ENCODE results near the gene PCA3. TPM values are rescaled to one million over a fixed set of nuclear protein-coding genes. Genes with fewer than 3 reads are reported as not detected.

The PCA3 gene
- total RNA-seq, 2 experiments from 2014 or later: not detected

- Histone ChIP-seq H3K4me3 (ENCODE audit: low read length) (no peak overlapping the region), H3K4me1 (ENCODE audit: insufficient read depth, low read length) (no peaks in the 10 kb centered on the region), H3K36me3 (ENCODE audit: insufficient read depth, low read length) (no peaks in the 10 kb centered on the region), H3K27ac (ENCODE audit: low read depth in 1 of 2, low read length in 2 of 2) (no peak overlapping the region), H3K27me3 (ENCODE audit: control insufficient read depth in 1 of 2, insufficient read depth in 2 of 2, low read length in 2 of 2) (no peaks in the 10 kb centered on the region), H3K9me3 (ENCODE audit: control insufficient read depth in 1 of 2, insufficient read depth in 1 of 2, low read length in 2 of 2) (no peaks in the 10 kb centered on the region)
- Mint-ChIP-seq H3K4me1 (ENCODE audit: low read depth) (no peaks in the 10 kb centered on the region), H3K27me3 (peaks cover 8% of the 10 kb centered on the region), H3K36me3 (ENCODE audit: low read depth) (no peaks in the 10 kb centered on the region), H3K4me3 (no peak overlapping the region), H3K9me3 (no peaks in the 10 kb centered on the region), H3K27ac (no peak overlapping the region)
- intact Hi-C loops (cut with DNase I, micrococcal nuclease): no loop called here
- POLR2A ChIA-PET: no interaction called here
- CTCF ChIA-PET: no interaction called here
- ATAC-seq (ENCODE audit: poor library complexity) (no peak), DNase-seq (no peak)
- no peak for TF ChIP-seq CTCF (IDR thresholded peaks at IDR 0.05)
Observed at GRCh38 chr9:76756941-76757673, 7.1 kb upstream of the PCA3 start.

GRCh38 chr9:76758476-76758875 is 5.8 kb upstream of the PCA3 start:
- no peaks in the 10 kb centered on the region for H3K4me1 ChIP-seq (ENCODE audit: insufficient read depth, low read length)
- ChIA-PET CTCF (no interaction called here), POLR2A (no interaction called here)
- no peak for TF ChIP-seq CTCF (IDR thresholded peaks at IDR 0.05)
- no peak overlapping the region for H3K27ac Mint-ChIP-seq
- no peaks in the 10 kb centered on the region for H3K36me3 Mint-ChIP-seq (ENCODE audit: low read depth)
- H3K36me3 ChIP-seq (ENCODE audit: insufficient read depth, low read length): no peaks in the 10 kb centered on the region
- H3K4me3 Mint-ChIP-seq: no peak overlapping the region
- H3K27ac ChIP-seq (ENCODE audit: low read depth in 1 of 2, low read length in 2 of 2): no peak overlapping the region
- no peaks in the 10 kb centered on the region for H3K4me1 Mint-ChIP-seq (ENCODE audit: low read depth)
- intact Hi-C loops (cut with DNase I, micrococcal nuclease): no loop called here
- H3K4me3 ChIP-seq (ENCODE audit: low read length): no peak overlapping the region
- no peaks in the 10 kb centered on the region for H3K27me3 ChIP-seq (ENCODE audit: control insufficient read depth in 1 of 2, insufficient read depth in 2 of 2, low read length in 2 of 2)
- H3K27me3 Mint-ChIP-seq: peaks cover 8% of the 10 kb centered on the region
- no peaks in the 10 kb centered on the region for H3K9me3 Mint-ChIP-seq
- ATAC-seq (ENCODE audit: poor library complexity): no peak
- no peak for DNase-seq
- H3K9me3 ChIP-seq (ENCODE audit: control insufficient read depth in 1 of 2, insufficient read depth in 1 of 2, low read length in 2 of 2): no peaks in the 10 kb centered on the region

GRCh38 chr9:76759732-76760131 is 4.5 kb upstream of the PCA3 start:
- ATAC-seq (ENCODE audit: poor library complexity) (no peak), DNase-seq (peak in 1 of 14 experiments; percentile 7)
- no peaks in the 10 kb centered on the region for H3K9me3 ChIP-seq (ENCODE audit: control insufficient read depth in 1 of 2, insufficient read depth in 1 of 2, low read length in 2 of 2)
- H3K27me3 ChIP-seq (ENCODE audit: control insufficient read depth in 1 of 2, insufficient read depth in 2 of 2, low read length in 2 of 2): no peaks in the 10 kb centered on the region
- intact Hi-C loops (cut with DNase I, micrococcal nuclease): no loop called here
- Mint-ChIP-seq H3K4me3 (no peak overlapping the region), H3K9me3 (no peaks in the 10 kb centered on the region), H3K27ac (no peak overlapping the region), H3K27me3 (peaks cover 8% of the 10 kb centered on the region), H3K4me1 (ENCODE audit: low read depth) (no peaks in the 10 kb centered on the region), H3K36me3 (ENCODE audit: low read depth) (no peaks in the 10 kb centered on the region)
- no peaks in the 10 kb centered on the region for H3K4me1 ChIP-seq (ENCODE audit: insufficient read depth, low read length)
- CTCF ChIA-PET: no interaction called here
- no peak overlapping the region for H3K4me3 ChIP-seq (ENCODE audit: low read length)
- H3K36me3 ChIP-seq (ENCODE audit: insufficient read depth, low read length): no peaks in the 10 kb centered on the region
- TF ChIP-seq CTCF (IDR thresholded peaks at IDR 0.05): no peak
- no peak overlapping the region for H3K27ac ChIP-seq (ENCODE audit: low read depth in 1 of 2, low read length in 2 of 2)
- POLR2A ChIA-PET: no interaction called here
